ENCODE results near the gene TRMT11. TPM values are rescaled to one million over a fixed set of nuclear protein-coding genes. Genes with fewer than 3 reads are reported as not detected.

The TRMT11 gene
- total RNA-seq, 1 experiment from 2014 or later: 140 TPM

DNA sequence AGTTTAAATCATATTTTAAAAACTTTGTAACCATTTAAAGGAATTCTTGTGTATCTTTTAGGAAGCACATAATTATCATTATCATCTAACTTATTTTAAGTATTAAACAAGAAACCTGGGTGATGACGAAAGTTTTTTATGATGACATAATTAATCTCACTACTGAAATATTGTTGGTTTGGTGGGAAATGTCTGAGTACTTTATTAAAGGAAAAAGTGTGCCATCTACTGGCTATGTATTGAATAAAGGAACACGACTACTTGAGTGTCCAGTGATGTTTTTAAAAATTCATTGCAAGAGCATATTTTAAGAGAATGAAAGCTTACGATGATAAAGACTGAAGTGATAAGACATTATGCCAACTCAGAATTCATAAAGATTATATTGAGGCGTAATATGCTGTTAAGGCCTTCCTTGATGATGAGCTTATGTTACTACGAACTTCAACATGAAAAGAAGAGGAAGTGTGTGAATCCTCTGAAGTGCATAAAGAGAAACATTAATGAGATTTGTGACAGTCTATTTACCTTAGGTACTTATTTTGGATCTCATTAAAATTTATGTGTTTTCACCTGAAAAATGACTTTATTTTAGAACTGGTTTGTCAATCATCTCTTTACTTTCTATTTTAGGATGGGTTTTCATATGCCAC, 12.0 kb upstream of the TRMT11 start:
- Histone ChIP-seq H3K9me3 (ENCODE audit: low read length) (no peaks in the 10 kb centered on the region), H3K4me2 (ENCODE audit: low read depth, low read length, poor library complexity, severe bottlenecking) (peak overlapping the region; percentile 56), H3K79me2 (ENCODE audit: low read length) (peaks cover 44% of the 10 kb centered on the region), H3K27ac (ENCODE audit: low read length) (peak overlapping the region; percentile 41; the same call in 1 of the 2 replicates), H3K27me3 (ENCODE audit: low read length) (no peaks in the 10 kb centered on the region), H3K4me3 (ENCODE audit: low read length) (no peak overlapping the region), H3K9me2 (replicated peaks; ENCODE audit: insufficient read depth, low read length) (no peaks in the 10 kb centered on the region), H3K9ac (ENCODE audit: low read length) (peak overlapping the region; percentile 40), H3K4me1 (ENCODE audit: low read length) (peaks cover 11% of the 10 kb centered on the region), H4K20me1 (ENCODE audit: insufficient read depth, low read depth, low read length) (no peaks in the 10 kb centered on the region), H2AFZ (ENCODE audit: low read length) (peak overlapping the region; percentile 60; the same call in 1 of the 2 replicates), H3K36me3 (ENCODE audit: insufficient read depth, low read length) (peaks cover 21% of the 10 kb centered on the region)
- peak; percentile 87 for DNase-seq

DNA sequence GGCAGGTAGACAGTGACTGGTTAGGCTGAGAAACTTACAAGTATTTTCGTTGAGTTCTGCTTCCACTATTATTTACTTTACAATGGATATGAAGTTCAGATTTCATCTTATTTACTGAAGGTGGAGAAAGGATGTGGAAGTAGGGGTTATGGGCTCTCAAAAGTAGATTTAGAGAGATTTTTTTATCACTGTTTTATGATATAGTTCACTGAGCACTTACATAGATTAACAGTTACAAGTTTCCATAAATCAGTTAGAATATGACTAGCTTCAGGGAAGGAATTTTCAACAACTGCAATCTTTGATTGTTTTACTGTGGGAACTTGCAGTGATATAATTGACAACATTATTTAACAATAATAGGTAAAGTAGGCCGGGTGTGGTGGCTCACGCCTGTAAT, 7.2 kb upstream of the TRMT11 start:
- H3K4me3 ChIP-seq (ENCODE audit: low read length): no peak overlapping the region
- H3K9me3 ChIP-seq (ENCODE audit: low read length): no peaks in the 10 kb centered on the region
- peaks cover 18% of the 10 kb centered on the region for H3K36me3 ChIP-seq (ENCODE audit: insufficient read depth, low read length)
- no peak overlapping the region for H3K27ac ChIP-seq (ENCODE audit: low read length)
- DNase-seq: no peak
- H3K79me2 ChIP-seq (ENCODE audit: low read length): 0 out of 2 replicates have a peak, but pooled peaks cover 10% of the 10 kb centered on the region
- H3K4me2 ChIP-seq (ENCODE audit: low read depth, low read length, poor library complexity, severe bottlenecking): no peak overlapping the region
- no peaks in the 10 kb centered on the region for H3K27me3 ChIP-seq (ENCODE audit: low read length)
- no peaks in the 10 kb centered on the region for H4K20me1 ChIP-seq (ENCODE audit: insufficient read depth, low read depth, low read length)
- H2AFZ ChIP-seq (ENCODE audit: low read length): no peak overlapping the region
- H3K9me2 ChIP-seq (replicated peaks; ENCODE audit: insufficient read depth, low read length): no peaks in the 10 kb centered on the region
- no peak overlapping the region for H3K9ac ChIP-seq (ENCODE audit: low read length)
- H3K4me1 ChIP-seq (ENCODE audit: low read length): peaks cover 11% of the 10 kb centered on the region

DNA sequence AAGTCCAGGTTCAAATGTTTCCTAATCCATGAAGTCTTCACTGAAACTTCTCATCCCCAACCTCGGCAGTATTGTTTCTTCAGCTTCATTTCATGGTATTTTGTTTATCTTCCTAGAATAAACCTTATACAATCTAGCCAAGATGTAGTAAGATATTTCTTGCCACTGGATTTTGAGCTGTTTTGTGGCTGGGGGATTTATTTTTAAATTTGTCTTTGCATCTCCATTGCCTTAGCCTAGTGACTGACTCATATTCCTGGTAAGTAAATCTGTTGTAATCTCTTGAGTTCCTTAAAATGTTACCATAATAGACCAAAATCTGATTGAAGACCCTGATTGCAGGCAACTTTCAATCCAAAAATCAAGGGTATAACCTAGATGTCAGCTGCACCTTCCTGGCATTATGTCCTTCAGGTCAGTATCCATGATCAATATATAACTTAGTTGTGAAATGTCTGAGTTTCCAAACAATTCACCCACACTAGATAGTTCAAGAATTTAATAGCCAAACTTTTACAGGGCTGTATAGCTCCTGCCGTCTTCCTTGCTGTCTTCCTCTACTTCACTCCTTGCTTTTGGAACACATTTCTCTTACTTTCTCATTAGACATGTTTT, 4.7 kb upstream of the TRMT11 start:
- Histone ChIP-seq H3K27ac (ENCODE audit: low read length) (no peak overlapping the region), H3K79me2 (ENCODE audit: low read length) (peaks cover 22% of the 10 kb centered on the region), H3K4me3 (ENCODE audit: low read length) (no peak overlapping the region), H3K36me3 (ENCODE audit: insufficient read depth, low read length) (peaks cover 11% of the 10 kb centered on the region; the same call in 1 of the 2 replicates), H3K9me3 (ENCODE audit: low read length) (no peaks in the 10 kb centered on the region), H3K4me2 (ENCODE audit: low read depth, low read length, poor library complexity, severe bottlenecking) (no peak overlapping the region), H2AFZ (ENCODE audit: low read length) (no peak overlapping the region), H3K9ac (ENCODE audit: low read length) (no peak overlapping the region), H3K9me2 (replicated peaks; ENCODE audit: insufficient read depth, low read length) (no peaks in the 10 kb centered on the region), H3K27me3 (ENCODE audit: low read length) (no peaks in the 10 kb centered on the region), H4K20me1 (ENCODE audit: insufficient read depth, low read depth, low read length) (no peaks in the 10 kb centered on the region), H3K4me1 (ENCODE audit: low read length) (peaks cover 22% of the 10 kb centered on the region)
- no peak for DNase-seq

DNA sequence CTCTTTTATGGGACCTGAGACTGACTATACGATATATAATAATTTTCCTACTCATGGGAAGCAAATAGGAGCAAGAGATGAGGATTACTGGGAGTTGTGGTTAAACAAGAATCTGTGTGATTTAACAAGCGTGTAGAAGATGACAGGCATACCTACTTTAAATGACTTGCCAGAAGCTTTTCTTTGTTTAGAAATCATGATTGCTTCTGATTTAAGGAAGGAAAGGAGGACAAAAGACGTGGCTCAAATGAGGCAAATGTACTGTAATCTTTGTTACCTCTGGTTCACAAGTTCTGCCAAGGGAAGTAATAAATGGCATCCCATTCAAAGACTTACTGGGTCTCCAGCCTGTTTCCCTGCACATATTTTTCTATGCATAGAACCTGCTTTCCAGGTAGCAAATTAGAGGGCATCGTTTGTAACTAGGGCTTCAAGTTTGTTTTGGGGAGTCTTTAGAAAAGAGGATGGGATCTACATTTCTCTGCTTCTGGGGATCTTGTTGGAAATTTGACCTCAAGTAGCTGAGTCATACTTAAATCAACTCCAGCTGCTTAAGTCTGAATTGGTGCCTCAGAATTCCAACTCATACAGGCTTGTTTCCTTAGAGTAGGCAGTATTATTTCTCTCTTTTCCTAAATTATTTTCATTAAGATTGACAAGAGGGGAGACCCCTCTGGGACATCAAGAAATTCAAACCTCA, 2.9 kb upstream of the TRMT11 start:
- Histone ChIP-seq H3K27me3 (ENCODE audit: low read length) (no peaks in the 10 kb centered on the region), H3K36me3 (ENCODE audit: insufficient read depth, low read length) (peaks cover 12% of the 10 kb centered on the region), H3K27ac (ENCODE audit: low read length) (0 out of 2 replicates have a peak overlapping the region, but pooled peaks have one; percentile 17), H4K20me1 (ENCODE audit: insufficient read depth, low read depth, low read length) (no peaks in the 10 kb centered on the region), H3K9ac (ENCODE audit: low read length) (no peak overlapping the region), H3K4me1 (ENCODE audit: low read length) (peaks cover 35% of the 10 kb centered on the region), H3K4me3 (ENCODE audit: low read length) (no peak overlapping the region), H3K4me2 (ENCODE audit: low read depth, low read length, poor library complexity, severe bottlenecking) (no peak overlapping the region), H3K9me3 (ENCODE audit: low read length) (no peaks in the 10 kb centered on the region), H3K79me2 (ENCODE audit: low read length) (peaks cover 35% of the 10 kb centered on the region), H3K9me2 (replicated peaks; ENCODE audit: insufficient read depth, low read length) (no peaks in the 10 kb centered on the region), H2AFZ (ENCODE audit: low read length) (no peak overlapping the region)
- DNase-seq: no peak

DNA sequence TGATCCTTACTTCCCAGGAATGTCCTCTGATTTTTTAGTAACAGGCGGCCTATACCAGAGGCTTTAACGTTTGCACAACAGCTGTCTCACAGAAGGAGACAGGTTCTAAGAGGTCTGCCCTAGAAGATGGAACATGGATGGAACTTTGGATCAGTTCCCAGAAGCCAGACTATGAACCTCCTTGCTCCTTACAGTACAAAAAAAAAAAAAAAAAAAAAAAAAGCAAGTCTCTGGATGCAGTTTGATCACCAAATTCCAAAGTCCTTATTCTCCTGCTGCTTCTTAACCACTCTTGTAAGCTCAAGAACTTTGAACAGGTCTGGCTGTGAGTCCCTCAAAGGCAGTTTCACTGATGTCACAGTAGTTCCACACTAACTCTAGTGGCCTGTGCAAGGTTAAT, 2.0 kb upstream of the TRMT11 start:
- H3K9me3 ChIP-seq (ENCODE audit: low read length): no peaks in the 10 kb centered on the region
- no peak for DNase-seq

DNA sequence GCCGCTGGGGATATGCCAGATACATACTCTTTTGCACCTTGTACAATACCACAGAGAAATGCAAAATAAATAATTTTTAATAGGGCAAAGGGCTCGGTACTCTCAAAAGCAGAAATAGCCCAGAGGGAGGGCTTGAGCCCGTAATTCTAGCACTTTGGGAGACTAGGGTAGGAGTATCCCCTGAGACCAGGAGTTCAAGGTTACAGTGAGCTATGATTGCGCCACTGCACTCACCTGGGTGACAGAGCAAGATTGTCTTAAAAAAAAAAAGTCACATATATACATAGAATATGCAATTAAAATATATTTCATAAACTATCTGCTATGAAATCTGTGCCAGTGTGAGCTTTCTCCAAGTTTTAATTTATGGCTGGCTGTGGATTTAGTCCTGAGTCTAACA, 818 bp upstream of the TRMT11 start:
- H3K4me1 ChIP-seq (ENCODE audit: low read length): peaks cover 56% of the 10 kb centered on the region
- no peaks in the 10 kb centered on the region for H3K9me2 ChIP-seq (replicated peaks; ENCODE audit: insufficient read depth, low read length)
- H3K4me3 ChIP-seq (ENCODE audit: low read length): peak overlapping the region; percentile 78
- no peaks in the 10 kb centered on the region for H3K9me3 ChIP-seq (ENCODE audit: low read length)
- H3K27ac ChIP-seq (ENCODE audit: low read length): peak overlapping the region; percentile 74
- peak overlapping the region; percentile 82 for H3K9ac ChIP-seq (ENCODE audit: low read length)
- no peak overlapping the region for H2AFZ ChIP-seq (ENCODE audit: low read length)
- peaks cover 15% of the 10 kb centered on the region for H3K36me3 ChIP-seq (ENCODE audit: insufficient read depth, low read length)
- no peaks in the 10 kb centered on the region for H3K27me3 ChIP-seq (ENCODE audit: low read length)
- peaks cover 56% of the 10 kb centered on the region for H3K79me2 ChIP-seq (ENCODE audit: low read length)
- DNase-seq: no peak
- peaks cover 3% of the 10 kb centered on the region for H4K20me1 ChIP-seq (ENCODE audit: insufficient read depth, low read depth, low read length)
- peak overlapping the region; percentile 90 for H3K4me2 ChIP-seq (ENCODE audit: low read depth, low read length, poor library complexity, severe bottlenecking)

More for the DNA sequence above, 2.0 kb upstream of the TRMT11 start:
- H2AFZ ChIP-seq (ENCODE audit: low read length): no peak overlapping the region
- H3K79me2 ChIP-seq (ENCODE audit: low read length): peaks cover 44% of the 10 kb centered on the region
- no peak overlapping the region for H3K27ac ChIP-seq (ENCODE audit: low read length)
- H3K27me3 ChIP-seq (ENCODE audit: low read length): no peaks in the 10 kb centered on the region
- peak overlapping the region; percentile 90 for H3K4me2 ChIP-seq (ENCODE audit: low read depth, low read length, poor library complexity, severe bottlenecking)
- no peaks in the 10 kb centered on the region; the same call in 1 of the 2 replicates for H4K20me1 ChIP-seq (ENCODE audit: insufficient read depth, low read depth, low read length)
- H3K9me2 ChIP-seq (replicated peaks; ENCODE audit: insufficient read depth, low read length): no peaks in the 10 kb centered on the region
- H3K4me1 ChIP-seq (ENCODE audit: low read length): peaks cover 44% of the 10 kb centered on the region
- H3K36me3 ChIP-seq (ENCODE audit: insufficient read depth, low read length): peaks cover 15% of the 10 kb centered on the region
- no peak overlapping the region for H3K9ac ChIP-seq (ENCODE audit: low read length)
- no peak overlapping the region for H3K4me3 ChIP-seq (ENCODE audit: low read length)

DNA sequence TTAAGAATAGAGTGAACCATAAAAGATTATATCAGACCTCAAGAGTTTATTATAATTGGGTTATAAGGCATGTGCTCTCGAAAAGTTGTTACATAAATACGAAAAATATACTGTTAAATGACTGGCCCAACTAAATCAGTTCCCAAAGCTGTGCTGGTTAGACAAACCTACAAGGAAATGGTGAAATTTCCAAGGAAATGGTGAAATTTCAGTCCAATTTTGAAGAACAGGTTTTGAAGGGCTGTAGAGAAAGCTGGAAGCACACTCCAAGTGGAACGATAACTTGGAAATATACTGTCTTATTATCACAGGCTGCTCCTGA, 400 bp upstream of the TRMT11 start:
- H3K9me3 ChIP-seq (ENCODE audit: low read length): no peaks in the 10 kb centered on the region
- peaks cover 15% of the 10 kb centered on the region for H3K36me3 ChIP-seq (ENCODE audit: insufficient read depth, low read length)
- H3K27ac ChIP-seq (ENCODE audit: low read length): peak overlapping the region; percentile 74
- H3K4me2 ChIP-seq (ENCODE audit: low read depth, low read length, poor library complexity, severe bottlenecking): peak overlapping the region; percentile 90
- peaks cover 60% of the 10 kb centered on the region for H3K79me2 ChIP-seq (ENCODE audit: low read length)
- H3K4me1 ChIP-seq (ENCODE audit: low read length): peaks cover 59% of the 10 kb centered on the region
- H3K9me2 ChIP-seq (replicated peaks; ENCODE audit: insufficient read depth, low read length): no peaks in the 10 kb centered on the region
- H3K9ac ChIP-seq (ENCODE audit: low read length): peak overlapping the region; percentile 82
- H3K27me3 ChIP-seq (ENCODE audit: low read length): no peaks in the 10 kb centered on the region
- H2AFZ ChIP-seq (ENCODE audit: low read length): peak overlapping the region; percentile 22; the same call in 1 of the 2 replicates
- peak overlapping the region; percentile 78 for H3K4me3 ChIP-seq (ENCODE audit: low read length)
- DNase-seq: no peak
- peaks cover 5% of the 10 kb centered on the region for H4K20me1 ChIP-seq (ENCODE audit: insufficient read depth, low read depth, low read length)

DNA sequence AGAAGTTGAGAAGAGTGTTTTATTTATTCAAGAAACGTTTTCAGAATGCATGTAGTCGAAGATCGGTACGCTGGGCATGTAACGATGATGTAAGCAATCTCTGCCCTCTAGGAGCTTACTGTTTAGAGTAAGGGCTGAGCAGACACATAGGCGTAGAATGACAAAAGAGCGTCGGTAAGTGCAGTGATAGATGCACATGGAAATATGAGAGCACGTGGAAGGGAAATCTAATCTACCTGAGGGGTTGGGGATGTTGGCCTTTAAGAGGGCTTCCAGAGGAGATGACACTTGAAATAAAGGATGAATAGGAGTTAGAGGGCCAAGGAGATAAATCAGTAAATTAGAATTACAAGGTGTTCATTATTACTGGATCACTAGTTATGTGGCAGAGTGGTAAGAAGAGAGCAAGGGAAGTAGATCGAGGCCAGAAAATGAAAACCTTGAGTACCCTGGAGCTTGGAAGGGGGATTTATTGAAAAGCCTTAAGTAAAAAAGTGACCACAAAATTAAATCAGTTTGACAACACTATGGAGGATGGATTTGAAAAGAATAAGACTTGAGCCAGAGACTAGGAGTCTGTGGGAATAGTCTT, 782 bp downstream of the TRMT11 start:
- Histone ChIP-seq H3K9me2 (replicated peaks; ENCODE audit: insufficient read depth, low read length) (no peaks in the 10 kb centered on the region), H4K20me1 (ENCODE audit: insufficient read depth, low read depth, low read length) (peaks cover 5% of the 10 kb centered on the region), H3K4me2 (ENCODE audit: low read depth, low read length, poor library complexity, severe bottlenecking) (peak overlapping the region; percentile 90), H3K79me2 (ENCODE audit: low read length) (peaks cover 72% of the 10 kb centered on the region), H3K27ac (ENCODE audit: low read length) (peak overlapping the region; percentile 74), H3K4me3 (ENCODE audit: low read length) (peak overlapping the region; percentile 78), H3K9me3 (ENCODE audit: low read length) (no peaks in the 10 kb centered on the region), H3K4me1 (ENCODE audit: low read length) (peaks cover 66% of the 10 kb centered on the region), H3K36me3 (ENCODE audit: insufficient read depth, low read length) (peaks cover 10% of the 10 kb centered on the region), H2AFZ (ENCODE audit: low read length) (no peak overlapping the region; the same call in 1 of the 2 replicates), H3K9ac (ENCODE audit: low read length) (peak overlapping the region; percentile 82), H3K27me3 (ENCODE audit: low read length) (no peaks in the 10 kb centered on the region)
- peak; percentile 80 for DNase-seq

Measured in Karpas-422 (cell line).